PC-9 (cell line): ENCODE measurements around the gene DMRT1. TPM values are rescaled to one million over a fixed set of nuclear protein-coding genes. Genes with fewer than 3 reads are reported as not detected.

ENCODE experiments used
- BruUV-seq: library from RNA; stranded (reverse); fragments of 400-500 nt; replicated peaks from 2 replicates; lab custom pipeline; 2021; lab: Mats Ljungman, UMichigan
- CTCF ChIA-PET: fragments of 300-600 bp; sonication (Branson Sonifier 250); formaldehyde crosslinking; loops from one replicate; lab custom pipeline; 2022; ENCODE audit warnings: antibody characterized with exemption; lab: Charles Lee
- POLR2A ChIA-PET: fragments of 300-600 bp; sonication (Branson Sonifier 250); formaldehyde crosslinking; loops from one replicate; lab custom pipeline; 2022; ENCODE audit warnings: antibody characterized with exemption; ENCODE audit not compliant: unreplicated experiment; lab: Charles Lee
- DNase-seq, 2 experiments: peaks; one replicate each; pipeline versions ENCODE4 v3.0.0 to v3.0.0-alpha.2; 2015 to 2022; ENCODE audit warnings: mixed read lengths in 1 of 2
- H2AFZ ChIP-seq: fragments of 200-600 bp; sonication (generic); 2 replicates; pipeline ENCODE4 v1.8.1; 2017; ENCODE audit warnings: antibody characterized with exemption
- H3F3A ChIP-seq: fragments of 200-600 bp; sonication (generic); 2 replicates; pipeline ENCODE4 v1.8.1; 2017; ENCODE audit warnings: antibody characterized with exemption, mild to moderate bottlenecking, low read depth; ENCODE audit not compliant: insufficient read depth
- H3K27ac ChIP-seq: fragments of 200-600 bp; sonication (generic); 2 replicates; pipeline ENCODE4 v1.6.1; 2016; ENCODE audit warnings: mixed run types
- H3K27me3 ChIP-seq: fragments of 200-600 bp; sonication (generic); 2 replicates; pipeline ENCODE4 v1.6.1; 2016; ENCODE audit warnings: low read depth, mixed run types; ENCODE audit not compliant: insufficient read depth
- H3K36me3 ChIP-seq: fragments of 200-600 bp; sonication (generic); 2 replicates; pipeline ENCODE4 v1.6.1; 2016; ENCODE audit warnings: low read depth, mixed run types
- H3K4me1 ChIP-seq: fragments of 200-600 bp; sonication (generic); replicated peaks from 2 replicates; pipeline ENCODE4 v1.6.1; 2016; ENCODE audit warnings: mixed run types; ENCODE audit not compliant: insufficient read depth
- H3K4me2 ChIP-seq: fragments of 200-600 bp; sonication (generic); 2 replicates; pipeline ENCODE4 v1.6.1; 2017; ENCODE audit warnings: mixed run types
- H3K4me3 ChIP-seq: fragments of 200-600 bp; sonication (generic); 2 replicates; pipeline ENCODE4 v1.6.1; 2016; ENCODE audit warnings: mixed run types
- H3K79me2 ChIP-seq: fragments of 200-600 bp; sonication (generic); 2 replicates; pipeline ENCODE4 v1.6.1; 2017; ENCODE audit warnings: low read depth, mixed run types
- H3K9me2 ChIP-seq: fragments of 200-600 bp; sonication (generic); 2 replicates; pipeline ENCODE4 v1.8.1; 2017; ENCODE audit warnings: mild to moderate bottlenecking; ENCODE audit not compliant: insufficient read depth
- H3K9me3 ChIP-seq: fragments of 200-600 bp; sonication (generic); 2 replicates; pipeline ENCODE4 v1.8.1; 2016; ENCODE audit warnings: low read depth; ENCODE audit not compliant: insufficient read depth
- H4K20me1 ChIP-seq: fragments of 200-600 bp; sonication (generic); 2 replicates; pipeline ENCODE4 v1.8.1; 2017; ENCODE audit not compliant: insufficient read depth
- EZH2 ChIP-seq: fragments of 200-600 bp; sonication (generic); IDR thresholded peaks from 2 replicates; pipeline ENCODE4 v1.8.0; 2017; ENCODE audit warnings: antibody characterized with exemption, low read depth
- intact Hi-C: fragments of 100-400 bp; cut with micrococcal nuclease; formaldehyde crosslinking; loops from one replicate; pipeline ENCODE4 v1.10.0; 2022; ENCODE audit not compliant: unreplicated experiment
- total RNA-seq: library from RNA; stranded (reverse); gene quantifications from 2 replicates; pipeline ENCODE4 v1.2.3, GENCODE V29; 2021
- TF ChIP-seq, protein P1 (sequence below): fragments of 200-600 bp; sonication (generic); conservative IDR thresholded peaks from 2 replicates; pipeline ENCODE4 v1.6.1; 2017; ENCODE audit warnings: mixed run types, antibody characterized with exemption, mild to moderate bottlenecking, moderate library complexity

The DMRT1 gene
- total RNA-seq, 1 experiment from 2014 or later: not detected

GRCh38 chr9:970151-970996, 128.9 kb downstream of the DMRT1 start:
- no peak for DNase-seq
- Histone ChIP-seq H3K4me2 (no peak overlapping the region), H4K20me1 (no peaks in the 10 kb centered on the region), H3K4me1 (no peaks in the 10 kb centered on the region), H2AFZ (no peak overlapping the region), H3K27me3 (peaks cover 15% of the 10 kb centered on the region; the same call in 1 of the 2 replicates), H3K9me2 (no peaks in the 10 kb centered on the region), H3K79me2 (no peaks in the 10 kb centered on the region), H3K36me3 (no peaks in the 10 kb centered on the region), H3K4me3 (no peak overlapping the region), H3K9me3 (no peaks in the 10 kb centered on the region), H3F3A (no peaks in the 10 kb centered on the region), H3K27ac (no peak overlapping the region)
- no TSS peak for BruUV-seq
- TF ChIP-seq, protein P1, sequence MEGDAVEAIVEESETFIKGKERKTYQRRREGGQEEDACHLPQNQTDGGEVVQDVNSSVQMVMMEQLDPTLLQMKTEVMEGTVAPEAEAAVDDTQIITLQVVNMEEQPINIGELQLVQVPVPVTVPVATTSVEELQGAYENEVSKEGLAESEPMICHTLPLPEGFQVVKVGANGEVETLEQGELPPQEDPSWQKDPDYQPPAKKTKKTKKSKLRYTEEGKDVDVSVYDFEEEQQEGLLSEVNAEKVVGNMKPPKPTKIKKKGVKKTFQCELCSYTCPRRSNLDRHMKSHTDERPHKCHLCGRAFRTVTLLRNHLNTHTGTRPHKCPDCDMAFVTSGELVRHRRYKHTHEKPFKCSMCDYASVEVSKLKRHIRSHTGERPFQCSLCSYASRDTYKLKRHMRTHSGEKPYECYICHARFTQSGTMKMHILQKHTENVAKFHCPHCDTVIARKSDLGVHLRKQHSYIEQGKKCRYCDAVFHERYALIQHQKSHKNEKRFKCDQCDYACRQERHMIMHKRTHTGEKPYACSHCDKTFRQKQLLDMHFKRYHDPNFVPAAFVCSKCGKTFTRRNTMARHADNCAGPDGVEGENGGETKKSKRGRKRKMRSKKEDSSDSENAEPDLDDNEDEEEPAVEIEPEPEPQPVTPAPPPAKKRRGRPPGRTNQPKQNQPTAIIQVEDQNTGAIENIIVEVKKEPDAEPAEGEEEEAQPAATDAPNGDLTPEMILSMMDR: no peak
- no peak for TF ChIP-seq EZH2
- ChIA-PET CTCF (no interaction called here), POLR2A (no interaction called here)
- intact Hi-C loops: no loop called here

GRCh38 chr9:971901-972500, 130.5 kb downstream of the DMRT1 start:
- no peak for DNase-seq
- Histone ChIP-seq H3K36me3 (no peaks in the 10 kb centered on the region), H3K27ac (no peak overlapping the region), H3K79me2 (no peaks in the 10 kb centered on the region), H3K4me2 (no peak overlapping the region), H3K9me2 (no peaks in the 10 kb centered on the region), H3K4me1 (no peaks in the 10 kb centered on the region), H3K9me3 (no peaks in the 10 kb centered on the region), H4K20me1 (no peaks in the 10 kb centered on the region), H3F3A (no peaks in the 10 kb centered on the region), H3K4me3 (no peak overlapping the region), H3K27me3 (peaks cover 10% of the 10 kb centered on the region; the same call in 1 of the 2 replicates), H2AFZ (no peak overlapping the region)
- ChIA-PET POLR2A (no interaction called here), CTCF (no interaction called here)
- intact Hi-C loops: no loop called here
- TF ChIP-seq EZH2: no peak
- TF ChIP-seq, protein P1: no peak
- no TSS peak for BruUV-seq

- BruUV-seq: no TSS peak
- Histone ChIP-seq H2AFZ (no peak overlapping the region), H4K20me1 (no peaks in the 10 kb centered on the region), H3K9me2 (no peaks in the 10 kb centered on the region), H3K4me2 (no peak overlapping the region), H3F3A (no peaks in the 10 kb centered on the region), H3K27me3 (peaks cover 6% of the 10 kb centered on the region; the same call in 1 of the 2 replicates), H3K79me2 (no peaks in the 10 kb centered on the region), H3K4me3 (no peak overlapping the region), H3K9me3 (no peaks in the 10 kb centered on the region), H3K36me3 (no peaks in the 10 kb centered on the region), H3K27ac (no peak overlapping the region), H3K4me1 (no peaks in the 10 kb centered on the region)
- no peak for DNase-seq
- no peak for TF ChIP-seq EZH2
- TF ChIP-seq, protein P1: no peak
- intact Hi-C loops: no loop called here
- ChIA-PET CTCF (no interaction called here), POLR2A (no interaction called here)
Observed at GRCh38 chr9:972501-973294, 131.2 kb downstream of the DMRT1 start.
